Tibial artery (tissue), 4 donors: ENCODE data around the gene MISP.

Experiments
- DNase-seq, 2 donors: peaks; one replicate each; pipeline ENCODE4 v3.0.0-alpha.2; 2019
- H3K27ac ChIP-seq, 2 donors: fragments of 200-600 bp; sonication (generic) in 1 of 2; 1 replicate in 1 of 2; 2 replicates in 1 of 2; pipeline ENCODE4 v1.5.1; 2018 to 2019; ENCODE audit warnings: mild to moderate bottlenecking in 1 of 2
- H3K27me3 ChIP-seq, 2 donors: fragments of 200-600 bp; sonication (generic) in 1 of 2; one replicate each; pipeline versions ENCODE4 v1.5.1 to v1.6.0; 2016 to 2019
- H3K36me3 ChIP-seq, 3 donors: fragments of 200-600 bp; sonication (generic) in 2 of 3; one replicate each; pipeline ENCODE4 v1.5.1; 2016 to 2019; ENCODE audit warnings: mild to moderate bottlenecking in 2 of 3
- H3K4me1 ChIP-seq, 4 donors: fragments of 200-600 bp; sonication (generic) in 2 of 4; 1 replicate in 3 of 4; 2 replicates in 1 of 4; pipeline ENCODE4 v1.5.1; 2016 to 2019
- H3K4me3 ChIP-seq, 2 donors: fragments of 200-600 bp; sonication (generic) in 1 of 2; 1 replicate in 1 of 2; 2 replicates in 1 of 2; pipeline ENCODE4 v1.5.1; 2018 to 2019; ENCODE audit warnings: mild to moderate bottlenecking in 2 of 2
- H3K9me3 ChIP-seq, 3 donors: fragments of 200-600 bp; sonication (generic) in 1 of 3; one replicate each; pipeline ENCODE4 v1.5.1; 2016 to 2019
- intact Hi-C: fragments of 100-400 bp; cut with DNase I; formaldehyde crosslinking; loops from one replicate; pipeline ENCODE4 v1.15.0; 2023; ENCODE audit warnings: low total_unique reads
- TF ChIP-seq, protein P1 (sequence below), 2 experiments: fragments of 200-600 bp in 1 of 2; fragments of 450-650 bp in 1 of 2; IDR thresholded peaks; one replicate each; pipeline ENCODE4 v1.5.1; 2017 to 2019; ENCODE audit warnings: antibody characterized with exemption in 2 of 2, mild to moderate bottlenecking in 1 of 2, moderate library complexity in 1 of 2

Gene MISP

DNA sequence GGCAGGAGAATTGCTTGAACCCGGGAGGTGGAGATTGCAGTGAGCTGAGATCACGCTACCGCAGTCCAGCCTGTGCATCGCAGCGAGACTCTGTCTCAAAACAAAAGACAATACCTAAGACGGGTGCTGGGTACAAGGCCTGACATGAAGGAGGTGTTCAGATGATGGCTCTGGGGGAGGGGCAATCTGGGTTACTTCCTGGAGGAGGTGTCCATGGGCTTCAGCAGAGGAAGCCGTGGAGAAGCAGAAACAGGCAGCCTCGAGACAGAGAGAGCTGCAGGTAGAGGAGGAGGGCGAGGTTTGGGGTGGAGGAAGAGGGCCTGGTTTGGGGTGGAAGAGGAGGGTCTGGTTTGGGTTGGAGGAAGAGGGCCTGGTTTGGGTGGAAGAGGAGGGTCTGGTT, 3.6 kb downstream of the MISP start:
- no peak overlapping the region for H3K4me3 ChIP-seq
- intact Hi-C loops = no loop called here
- no peaks in the 10 kb centered on the region for H3K4me1 ChIP-seq
- no peak for DNase-seq
- H3K27me3 ChIP-seq = peaks cover 0 to 35% of the 10 kb centered on the region in 2 donors
- no peaks in the 10 kb centered on the region for H3K36me3 ChIP-seq
- TF ChIP-seq, protein P1, sequence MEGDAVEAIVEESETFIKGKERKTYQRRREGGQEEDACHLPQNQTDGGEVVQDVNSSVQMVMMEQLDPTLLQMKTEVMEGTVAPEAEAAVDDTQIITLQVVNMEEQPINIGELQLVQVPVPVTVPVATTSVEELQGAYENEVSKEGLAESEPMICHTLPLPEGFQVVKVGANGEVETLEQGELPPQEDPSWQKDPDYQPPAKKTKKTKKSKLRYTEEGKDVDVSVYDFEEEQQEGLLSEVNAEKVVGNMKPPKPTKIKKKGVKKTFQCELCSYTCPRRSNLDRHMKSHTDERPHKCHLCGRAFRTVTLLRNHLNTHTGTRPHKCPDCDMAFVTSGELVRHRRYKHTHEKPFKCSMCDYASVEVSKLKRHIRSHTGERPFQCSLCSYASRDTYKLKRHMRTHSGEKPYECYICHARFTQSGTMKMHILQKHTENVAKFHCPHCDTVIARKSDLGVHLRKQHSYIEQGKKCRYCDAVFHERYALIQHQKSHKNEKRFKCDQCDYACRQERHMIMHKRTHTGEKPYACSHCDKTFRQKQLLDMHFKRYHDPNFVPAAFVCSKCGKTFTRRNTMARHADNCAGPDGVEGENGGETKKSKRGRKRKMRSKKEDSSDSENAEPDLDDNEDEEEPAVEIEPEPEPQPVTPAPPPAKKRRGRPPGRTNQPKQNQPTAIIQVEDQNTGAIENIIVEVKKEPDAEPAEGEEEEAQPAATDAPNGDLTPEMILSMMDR (IDR thresholded peaks at IDR 0.05) = no peak
- no peak overlapping the region for H3K27ac ChIP-seq
- H3K9me3 ChIP-seq = peaks cover 0 to 14% (median 14%) of the 10 kb centered on the region in 3 donors

DNA sequence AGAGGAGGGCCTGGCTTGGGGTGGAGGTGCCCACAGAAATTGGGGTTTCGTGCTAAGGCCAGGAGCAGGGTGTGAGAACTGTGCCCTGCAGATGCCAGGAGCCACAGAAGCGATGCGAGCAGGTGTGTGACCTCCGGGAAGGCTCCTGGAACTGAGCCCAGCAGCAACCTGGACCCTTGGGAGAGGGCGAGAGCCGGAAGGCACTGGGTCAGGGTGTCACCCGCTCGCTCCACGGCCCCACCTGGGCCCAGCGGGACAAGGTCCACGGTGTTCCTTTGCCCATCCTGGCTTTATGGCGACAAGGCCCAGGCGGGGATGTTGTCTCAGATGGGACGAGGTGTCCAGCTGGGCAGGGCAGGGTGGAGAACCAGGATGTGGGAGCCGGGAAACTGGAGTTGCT, 4.2 kb downstream of the MISP start:
- intact Hi-C loops = no loop called here
- Histone ChIP-seq H3K36me3 (no peaks in the 10 kb centered on the region), H3K9me3 (peaks cover 0 to 14% (median 14%) of the 10 kb centered on the region in 3 donors), H3K4me1 (no peaks in the 10 kb centered on the region), H3K27me3 (peaks cover 0 to 35% of the 10 kb centered on the region in 2 donors), H3K27ac (no peak overlapping the region), H3K4me3 (no peak overlapping the region)
- no peak for DNase-seq
- TF ChIP-seq, protein P1 (IDR thresholded peaks at IDR 0.05) = no peak

DNA sequence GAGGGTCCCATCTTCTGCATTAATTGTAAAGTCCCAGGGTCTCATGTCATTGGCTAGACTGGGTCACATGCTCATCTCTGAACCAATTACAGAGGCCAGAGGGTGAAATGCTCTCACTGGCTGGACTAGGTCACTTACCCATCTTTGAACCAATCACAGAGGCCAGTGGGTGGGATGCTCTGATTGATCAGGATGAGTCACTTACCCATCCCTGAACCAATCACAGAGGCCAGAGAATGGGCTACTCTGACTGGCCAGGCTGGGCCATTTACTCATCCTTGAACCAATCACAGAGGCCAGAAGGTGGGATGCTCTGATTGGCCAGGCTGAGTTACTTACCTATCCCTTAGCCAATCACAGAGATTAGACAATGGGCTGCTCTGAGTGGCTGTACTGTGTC, 5.3 kb downstream of the MISP start:
- TF ChIP-seq, protein P1 (IDR thresholded peaks at IDR 0.05) = no peak
- H3K27ac ChIP-seq = no peak overlapping the region
- no peaks in the 10 kb centered on the region for H3K36me3 ChIP-seq
- H3K4me1 ChIP-seq = no peaks in the 10 kb centered on the region
- no peak for DNase-seq
- intact Hi-C loops = no loop called here
- peaks cover 0 to 25% of the 10 kb centered on the region in 2 donors for H3K27me3 ChIP-seq
- H3K4me3 ChIP-seq = no peak overlapping the region
- H3K9me3 ChIP-seq = peaks cover 0 to 14% (median 14%) of the 10 kb centered on the region in 3 donors

DNA sequence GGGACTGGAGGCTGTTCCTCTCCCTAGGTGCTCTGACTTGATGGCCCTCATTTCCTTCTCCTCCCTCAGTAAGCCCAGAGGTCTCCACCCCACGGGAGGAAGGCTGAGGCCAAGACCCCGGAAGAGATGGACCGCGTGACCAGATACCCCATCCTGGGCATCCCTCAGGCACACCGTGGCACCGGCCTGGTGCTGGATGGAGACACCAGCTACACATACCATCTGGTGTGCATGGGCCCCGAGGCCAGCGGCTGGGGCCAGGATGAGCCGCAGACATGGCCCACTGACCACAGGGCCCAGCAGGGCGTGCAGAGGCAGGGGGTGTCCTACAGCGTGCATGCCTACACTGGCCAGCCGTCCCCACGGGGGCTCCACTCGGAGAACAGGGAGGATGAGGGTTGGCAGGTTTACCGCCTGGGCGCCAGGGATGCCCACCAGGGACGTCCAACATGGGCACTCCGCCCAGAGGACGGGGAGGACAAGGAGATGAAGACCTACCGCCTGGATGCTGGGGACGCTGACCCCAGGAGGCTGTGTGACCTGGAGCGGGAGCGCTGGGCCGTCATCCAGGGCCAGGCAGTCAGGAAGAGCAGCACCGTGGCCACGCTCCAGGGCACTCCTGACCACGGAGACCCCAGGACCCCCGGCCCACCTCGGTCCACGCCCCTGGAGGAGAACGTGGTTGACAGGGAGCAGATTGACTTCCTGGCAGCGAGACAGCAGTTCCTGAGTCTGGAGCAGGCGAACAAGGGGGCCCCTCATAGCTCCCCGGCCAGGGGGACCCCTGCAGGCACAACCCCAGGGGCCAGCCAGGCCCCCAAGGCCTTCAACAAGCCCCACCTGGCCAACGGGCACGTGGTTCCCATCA, 6.1 kb downstream of the MISP start:
- no peak overlapping the region for H3K27ac ChIP-seq

DNA sequence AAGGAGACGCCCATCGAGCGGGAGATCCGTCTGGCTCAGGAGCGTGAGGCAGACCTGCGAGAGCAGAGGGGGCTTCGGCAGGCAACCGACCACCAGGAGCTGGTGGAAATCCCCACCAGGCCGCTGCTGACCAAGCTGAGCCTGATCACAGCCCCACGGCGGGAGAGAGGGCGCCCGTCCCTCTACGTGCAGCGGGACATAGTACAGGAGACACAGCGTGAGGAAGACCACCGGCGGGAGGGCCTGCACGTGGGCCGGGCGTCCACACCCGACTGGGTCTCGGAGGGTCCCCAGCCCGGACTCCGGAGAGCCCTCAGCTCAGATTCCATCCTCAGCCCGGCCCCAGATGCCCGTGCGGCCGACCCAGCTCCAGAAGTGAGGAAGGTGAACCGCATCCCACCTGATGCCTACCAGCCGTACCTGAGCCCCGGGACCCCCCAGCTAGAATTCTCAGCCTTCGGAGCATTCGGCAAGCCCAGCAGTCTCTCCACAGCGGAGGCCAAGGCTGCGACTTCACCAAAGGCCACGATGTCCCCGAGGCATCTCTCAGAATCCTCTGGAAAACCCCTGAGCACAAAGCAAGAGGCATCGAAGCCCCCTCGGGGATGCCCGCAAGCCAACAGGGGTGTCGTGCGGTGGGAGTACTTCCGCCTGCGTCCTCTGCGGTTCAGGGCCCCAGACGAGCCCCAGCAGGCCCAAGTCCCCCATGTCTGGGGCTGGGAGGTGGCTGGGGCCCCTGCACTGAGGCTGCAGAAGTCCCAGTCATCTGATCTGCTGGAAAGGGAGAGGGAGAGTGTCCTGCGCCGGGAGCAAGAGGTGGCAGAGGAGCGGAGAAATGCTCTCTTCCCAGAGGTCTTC, 7.1 kb downstream of the MISP start:
- TF ChIP-seq, protein P1 (IDR thresholded peaks at IDR 0.05) = no peak
- intact Hi-C loops = no loop called here
- Histone ChIP-seq H3K27ac (no peak overlapping the region), H3K27me3 (peaks cover 0 to 14% of the 10 kb centered on the region in 2 donors), H3K9me3 (peaks cover 0 to 14% (median 14%) of the 10 kb centered on the region in 3 donors), H3K4me3 (no peak overlapping the region), H3K36me3 (no peaks in the 10 kb centered on the region), H3K4me1 (no peaks in the 10 kb centered on the region)
- no peak for DNase-seq

More for the DNA sequence above, 6.1 kb downstream of the MISP start:
- H3K4me1 ChIP-seq = no peaks in the 10 kb centered on the region
- DNase-seq = no peak
- H3K27me3 ChIP-seq = peaks cover 0 to 24% of the 10 kb centered on the region in 2 donors
- no peak overlapping the region for H3K4me3 ChIP-seq
- TF ChIP-seq, protein P1 (IDR thresholded peaks at IDR 0.05) = no peak
- intact Hi-C loops = no loop called here
- H3K36me3 ChIP-seq = no peaks in the 10 kb centered on the region
- peaks cover 0 to 14% (median 14%) of the 10 kb centered on the region in 3 donors for H3K9me3 ChIP-seq
